Left renal cortex interstitium (tissue), 4 donors: Measurements from ENCODE around the gene MAP3K4. TPM values are rescaled to one million over a fixed set of nuclear protein-coding genes. Genes with fewer than 3 reads are reported as not detected.

Experiments
- DNase-seq, 4 donors: peaks; one replicate each; pipeline ENCODE4 v3.0.0-alpha.2; 2013; ENCODE audit warnings: low read depth in 4 of 4, low spot score in 2 of 4, missing footprints in 1 of 4
- polyA plus RNA-seq, 4 donors: library from polyadenylated mRNA; unstranded; fragments of 120-200 nt; gene quantifications; one replicate each; pipeline ENCODE4 v1.2.1, GENCODE V29; 2013; ENCODE audit not compliant: insufficient read length in 4 of 4

MAP3K4 gene
- polyA plus RNA-seq, 4 donors = 25.2 to 47.2 (median 39.5) TPM

- DNase-seq = no peak
Observed at GRCh38 chr6:161035182-161035980, 43.8 kb downstream of the MAP3K4 start.

GRCh38 chr6:161035981-161036263 is 44.4 kb downstream of the MAP3K4 start:
- DNase-seq = no peak

GRCh38 chr6:161037873-161038228 is 46.3 kb downstream of the MAP3K4 start:
- no peak for DNase-seq

GRCh38 chr6:161038229-161039031 is 46.9 kb downstream of the MAP3K4 start:
- peak in 1 of 4 donors; percentile 19 for DNase-seq

- DNase-seq = no peak
Observed at GRCh38 chr6:161041274-161041673, 49.7 kb downstream of the MAP3K4 start.

- no peak for DNase-seq
Observed at GRCh38 chr6:161044335-161044734, 52.8 kb downstream of the MAP3K4 start.

GRCh38 chr6:161048641-161049040 is 57.1 kb downstream of the MAP3K4 start:
- no peak for DNase-seq

GRCh38 chr6:161050134-161050765 is 58.7 kb downstream of the MAP3K4 start:
- no peak for DNase-seq

- DNase-seq = no peak
Observed at GRCh38 chr6:161053103-161053502, 61.5 kb downstream of the MAP3K4 start.

GRCh38 chr6:161054876-161055275 is 63.3 kb downstream of the MAP3K4 start:
- DNase-seq = no peak

GRCh38 chr6:161056451-161056850 is 64.9 kb downstream of the MAP3K4 start:
- DNase-seq = no peak

- no peak for DNase-seq
Observed at GRCh38 chr6:161057103-161058091, 65.8 kb downstream of the MAP3K4 start.

- DNase-seq = no peak
Observed at GRCh38 chr6:161058741-161059140, 67.2 kb downstream of the MAP3K4 start.

GRCh38 chr6:161061576-161061975 is 70.0 kb downstream of the MAP3K4 start:
- no peak for DNase-seq

GRCh38 chr6:161064915-161065314 is 73.3 kb downstream of the MAP3K4 start:
- DNase-seq = no peak

- no peak for DNase-seq
Observed at GRCh38 chr6:161066511-161066910, 74.9 kb downstream of the MAP3K4 start.

GRCh38 chr6:161067749-161068148 is 76.2 kb downstream of the MAP3K4 start:
- no peak for DNase-seq

GRCh38 chr6:161068321-161068741 is 76.8 kb downstream of the MAP3K4 start:
- DNase-seq = no peak

- no peak for DNase-seq
Observed at GRCh38 chr6:161073930-161074329, 82.4 kb downstream of the MAP3K4 start.

- no peak for DNase-seq
Observed at GRCh38 chr6:161074496-161075121, 83.0 kb downstream of the MAP3K4 start.
